K562 (cell line): ENCODE results near the gene GATA5. TPM values are rescaled to one million over a fixed set of nuclear protein-coding genes. Genes with fewer than 3 reads are reported as not detected.

Experiments used
- ATAC-seq: fragments of 200-7000 bp; cut with Tn5 transposase; 3 replicates; pipeline ENCODE4 v1.9.1; 2020; ENCODE audit warnings: moderate library complexity
- BruUV-seq: library from RNA; stranded (reverse); fragments of 400-500 nt; replicated peaks from 2 replicates; lab custom pipeline; 2021; lab: Mats Ljungman, UMichigan
- CTCF ChIA-PET: fragments of 300-600 bp; formaldehyde crosslinking; extraction: SDS; loops from one replicate; lab custom pipeline; 2021; ENCODE audit warnings: low intra/inter-chr PET ratio; lab: Yijun Ruan, JAX
- POLR2A ChIA-PET: fragments of 300-600, 350-650 bp; sonication (Branson Sonifier 250); formaldehyde crosslinking; extraction: SDS; loops from one replicate; lab custom pipeline; 2021; ENCODE audit warnings: antibody characterized with exemption, inconsistent platforms; lab: Yijun Ruan, JAX
- DNase-seq, 4 experiments: peaks; one replicate each; pipeline versions ENCODE4 v3.0.0 to v3.0.0-alpha.2; 2011 to 2018; ENCODE audit warnings: low spot score in 3 of 4, mixed read lengths in 3 of 4; ENCODE audit errors: extremely low read depth in 1 of 4
- FAIRE-seq: peaks from 2 replicates; lab custom pipeline; 2011; peaks lifted over from hg19 to GRCh38; lab: Jason Lieb, UNC
- H2AFZ ChIP-seq: 2 replicates; pipeline ENCODE4 v1.6.0; 2011; ENCODE audit warnings: low read depth, low read length, control low read depth, inconsistent platforms
- H3K27ac ChIP-seq: fragments of 200-600 bp; 3 replicates; pipeline ENCODE4 v1.8.0; 2011; ENCODE audit warnings: low read depth, mild to moderate bottlenecking, control low read depth, inconsistent platforms, low read length, moderate library complexity, mixed read lengths; ENCODE audit errors: extremely low read depth
- H3K27me3 ChIP-seq, 2 experiments: fragments of 300-600 bp in 1 of 2; 2 replicates in 1 of 2; 3 replicates in 1 of 2; pipeline versions ENCODE4 v1.6.0 to v1.8.0; 2011; ENCODE audit warnings: inconsistent platforms in 2 of 2, low read length in 2 of 2, mild to moderate bottlenecking in 1 of 2, mixed read lengths in 1 of 2, moderate library complexity in 1 of 2; ENCODE audit not compliant: control insufficient read depth in 2 of 2, insufficient read depth in 2 of 2
- H3K36me3 ChIP-seq: fragments of 300-600 bp; 3 replicates; pipeline ENCODE4 v1.8.0; 2011; ENCODE audit warnings: mild to moderate bottlenecking, low read length, inconsistent platforms; ENCODE audit not compliant: control insufficient read depth, insufficient read depth
- H3K4me1 ChIP-seq, 2 experiments: fragments of 200-600 bp in 1 of 2; replicated peaks in 1 of 2; 2 replicates in 1 of 2; 3 replicates in 1 of 2; pipeline versions ENCODE4 v1.5.1 to v1.8.0; 2011; ENCODE audit warnings: inconsistent platforms in 2 of 2, low read length in 2 of 2, mild to moderate bottlenecking in 1 of 2, mixed read lengths in 1 of 2, moderate library complexity in 1 of 2; ENCODE audit not compliant: control insufficient read depth in 2 of 2, insufficient read depth in 2 of 2
- H3K4me2 ChIP-seq: 2 replicates; pipeline ENCODE4 v1.6.1; 2011; ENCODE audit warnings: low read length, control low read depth, inconsistent platforms, mixed read lengths; ENCODE audit not compliant: insufficient read depth
- H3K4me3 ChIP-seq: fragments of 200-600 bp; sonication (generic), shearing (Covaris generic); 2 replicates; pipeline ENCODE4 v1.5.1; 2016; ENCODE audit warnings: control low read depth, inconsistent platforms
- H3K79me2 ChIP-seq: fragments of 200-600 bp; 3 replicates; pipeline ENCODE4 v1.8.0; 2011; ENCODE audit warnings: low read length, inconsistent platforms; ENCODE audit not compliant: control insufficient read depth, insufficient read depth
- H3K9ac ChIP-seq, 2 experiments: 2 replicates each; pipeline versions ENCODE4 v1.6.0 to v1.6.1; 2011; ENCODE audit warnings: low read depth in 2 of 2, low read length in 2 of 2, control low read depth in 1 of 2, inconsistent platforms in 1 of 2, mild to moderate bottlenecking in 1 of 2, mixed read lengths in 1 of 2; ENCODE audit not compliant: insufficient read depth in 1 of 2
- H3K9me1 ChIP-seq: one replicate; pipeline ENCODE4 v1.6.0; 2011; ENCODE audit warnings: inconsistent platforms, mild to moderate bottlenecking, low read length, moderate library complexity; ENCODE audit not compliant: control insufficient read depth, insufficient read depth
- H3K9me3 ChIP-seq: replicated peaks from 2 replicates; pipeline ENCODE4 v1.5.1; 2011; ENCODE audit warnings: low read depth, low read length, inconsistent platforms; ENCODE audit not compliant: control insufficient read depth, insufficient read depth
- H4K20me1 ChIP-seq: replicated peaks from 2 replicates; pipeline ENCODE4 v1.6.1; 2011; ENCODE audit warnings: low read length, inconsistent platforms, mixed read lengths; ENCODE audit not compliant: control insufficient read depth, insufficient read depth
- ASH1L ChIP-seq: fragments of 450-650 bp; IDR thresholded peaks from 2 replicates; pipeline ENCODE4 v1.6.1; 2018; ENCODE audit warnings: borderline replicate concordance, mild to moderate bottlenecking, low read depth; ENCODE audit not compliant: partially characterized antibody
- HMG20B ChIP-seq: fragments of 250-450 bp; sonication (Bioruptor Pico); IDR thresholded peaks from 2 replicates; pipeline ENCODE4 v1.5.0; 2021; ENCODE audit warnings: mild to moderate bottlenecking
- HNRNPK ChIP-seq: fragments of 200-400 bp; formaldehyde crosslinking; IDR thresholded peaks from one replicate; pipeline ENCODE4 v1.6.1; 2018; ENCODE audit warnings: mild to moderate bottlenecking, low read depth, low read length; ENCODE audit not compliant: poor library complexity, severe bottlenecking
- MTA2 ChIP-seq: fragments of 450-650 bp; IDR thresholded peaks from 2 replicates; pipeline ENCODE4 v1.6.1; 2016; ENCODE audit warnings: low read depth
- SMARCB1 ChIP-seq: IDR thresholded peaks from 2 replicates; pipeline ENCODE4 v1.6.1; 2011; ENCODE audit warnings: improper control_type of control experiment, low read depth; ENCODE audit not compliant: insufficient read length
- SNIP1 ChIP-seq: fragments of 450-650 bp; IDR thresholded peaks from 2 replicates; pipeline ENCODE4 v1.7.1; 2017; ENCODE audit warnings: low read depth, mild to moderate bottlenecking
- SREBF1 ChIP-seq: fragments of 150-350 bp; IDR thresholded peaks from 2 replicates; pipeline ENCODE4 v1.6.1; 2014; ENCODE audit warnings: antibody characterized with exemption, low read depth, low read length, borderline replicate concordance
- TAF1 ChIP-seq: IDR thresholded peaks from 2 replicates; pipeline ENCODE4 v1.6.1; 2011; ENCODE audit warnings: mild to moderate bottlenecking, low read length, moderate library complexity; ENCODE audit not compliant: insufficient read depth, control insufficient read depth, severe bottlenecking; ENCODE audit errors: extremely low read depth
- ZFP36 ChIP-seq: fragments of 150-350 bp; IDR thresholded peaks from 2 replicates; pipeline ENCODE4 v1.6.1; 2018; ENCODE audit warnings: low read length, low read depth; ENCODE audit not compliant: partially characterized antibody
- whole genome bisulfite sequencing: fragments of 100-300 bp; shearing (Covaris generic); methylation state at CpG from one replicate; pipeline ENCODE4 v1.1.6; 2016; ENCODE audit warnings: low coverage, mixed read lengths; ENCODE audit not compliant: insufficient coverage; ENCODE audit errors: missing lambda C conversion rate; 5-methylcytosine and 5-hydroxymethylcytosine counted together
- in situ Hi-C: fragments of 300-500 bp; cut with MboI; formaldehyde crosslinking; loops from 4 replicates; pipeline ENCODE4 v1.15.0; 2018; ENCODE audit warnings: inconsistent platforms, mixed read lengths
- intact Hi-C: fragments of 100-400 bp; cut with micrococcal nuclease; formaldehyde crosslinking; loops from 2 replicates; pipeline ENCODE4 v1.14.2; 2022
- polyA plus RNA-seq, 8 experiments: library from polyadenylated mRNA; depleted of rRNA in 4 of 8; stranded (reverse) in 5 of 8; unstranded in 3 of 8; fragments of >200 nt; fragmentation: Nextera tagmentation in 2 of 8; fragmentation: Illumina TruSeq in 1 of 8; extraction: Ambion mirVana in 2 of 8; extraction: Trizol in 1 of 8; gene quantifications; 2 replicates each; pipeline versions ENCODE4 v1.2.1 to v1.2.3, GENCODE V29; 2011 to 2014; ENCODE audit warnings: inconsistent platforms in 1 of 8, missing spikeins in 1 of 8
- total RNA-seq, 7 experiments: library from RNA; depleted of rRNA in 6 of 7; stranded (reverse); fragments of >200 nt in 6 of 7; fragmentation: Illumina TruSeq in 2 of 7; extraction: Trizol in 2 of 7; gene quantifications; 2 replicates each; pipeline versions ENCODE4 v1.2.1 to v1.2.3, GENCODE V29; 2011 to 2021; ENCODE audit warnings: low replicate concordance in 1 of 7
- TF ChIP-seq, protein P1 (sequence below), 3 experiments: fragments of 200-800 bp in 1 of 3; fragments of 250-450 bp in 1 of 3; fragments of 450-650 bp in 1 of 3; sonication (Bioruptor Pico) in 1 of 3; sonication (Bioruptor generic) in 1 of 3; formaldehyde crosslinking in 1 of 3; IDR thresholded peaks; 2 replicates each; pipeline versions ENCODE4 v1.6.1 to v1.8.0; 2016 to 2022; ENCODE audit warnings: mild to moderate bottlenecking in 2 of 3, missing genetic modification characterization in 2 of 3, missing compliant biosample characterization in 1 of 3, moderate library complexity in 1 of 3

GATA5 gene
- total and polyA plus RNA-seq, 9 of the 15 experiments (the other 6 are each of a cell fraction or from before 2014, with no cell fraction given) = 0.09 to 0.57 (median 0.20) TPM; not detected in 3

GRCh38 chr20:62470459-62470858 is 5.3 kb downstream of the GATA5 start:
- POLR2A ChIA-PET = interaction anchor here (0.6 to 2.5 kb wide), 2 partner anchors 11 to 352 kb away, joined by 3 to 8 read pairs; no protein-coding TSS in a partner anchor
- H3K4me1 ChIP-seq = peaks cover 0 to 65% of the 10 kb centered on the region in 2 experiments; a peak in 2 of 5 replicates
- intact Hi-C loops = no loop called here
- H2AFZ ChIP-seq = no peak overlapping the region
- no peaks in the 10 kb centered on the region for H3K9me1 ChIP-seq
- no peak for ATAC-seq
- no peak overlapping the region for H3K4me2 ChIP-seq
- FAIRE-seq = no peak
- H4K20me1 ChIP-seq = no peaks in the 10 kb centered on the region; the same call in 1 of the 2 replicates
- H3K9me3 ChIP-seq = no peaks in the 10 kb centered on the region
- TF ChIP-seq HNRNPK (no peak), SREBF1 (no peak), ASH1L (no peak), ZFP36 (no peak), SMARCB1 (no peak), SNIP1 (no peak), MTA2 (no peak), HMG20B (CRISPR knock-in tag) (no peak), TAF1 (no peak)
- TF ChIP-seq, protein P1, sequence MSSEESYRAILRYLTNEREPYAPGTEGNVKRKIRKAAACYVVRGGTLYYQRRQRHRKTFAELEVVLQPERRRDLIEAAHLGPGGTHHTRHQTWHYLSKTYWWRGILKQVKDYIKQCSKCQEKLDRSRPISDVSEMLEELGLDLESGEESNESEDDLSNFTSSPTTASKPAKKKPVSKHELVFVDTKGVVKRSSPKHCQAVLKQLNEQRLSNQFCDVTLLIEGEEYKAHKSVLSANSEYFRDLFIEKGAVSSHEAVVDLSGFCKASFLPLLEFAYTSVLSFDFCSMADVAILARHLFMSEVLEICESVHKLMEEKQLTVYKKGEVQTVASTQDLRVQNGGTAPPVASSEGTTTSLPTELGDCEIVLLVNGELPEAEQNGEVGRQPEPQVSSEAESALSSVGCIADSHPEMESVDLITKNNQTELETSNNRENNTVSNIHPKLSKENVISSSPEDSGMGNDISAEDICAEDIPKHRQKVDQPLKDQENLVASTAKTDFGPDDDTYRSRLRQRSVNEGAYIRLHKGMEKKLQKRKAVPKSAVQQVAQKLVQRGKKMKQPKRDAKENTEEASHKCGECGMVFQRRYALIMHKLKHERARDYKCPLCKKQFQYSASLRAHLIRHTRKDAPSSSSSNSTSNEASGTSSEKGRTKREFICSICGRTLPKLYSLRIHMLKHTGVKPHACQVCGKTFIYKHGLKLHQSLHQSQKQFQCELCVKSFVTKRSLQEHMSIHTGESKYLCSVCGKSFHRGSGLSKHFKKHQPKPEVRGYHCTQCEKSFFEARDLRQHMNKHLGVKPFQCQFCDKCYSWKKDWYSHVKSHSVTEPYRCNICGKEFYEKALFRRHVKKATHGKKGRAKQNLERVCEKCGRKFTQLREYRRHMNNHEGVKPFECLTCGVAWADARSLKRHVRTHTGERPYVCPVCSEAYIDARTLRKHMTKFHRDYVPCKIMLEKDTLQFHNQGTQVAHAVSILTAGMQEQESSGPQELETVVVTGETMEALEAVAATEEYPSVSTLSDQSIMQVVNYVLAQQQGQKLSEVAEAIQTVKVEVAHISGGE (CRISPR knock-in tag; IDR thresholded peaks at IDR 0.05) = no peak
- TF ChIP-seq, all 486 proteins: peak for 0
- Histone ChIP-seq H3K9ac (no peak overlapping the region), H3K27ac (no peak overlapping the region), H3K27me3 (peaks cover 8 to 51% of the 10 kb centered on the region in 2 experiments; a peak in 4 of 5 replicates), H3K79me2 (no peaks in the 10 kb centered on the region), H3K4me3 (no peak overlapping the region), H3K36me3 (no peaks in the 10 kb centered on the region)
- 20% methylated on average over 10 of the region's 12 CpGs for WGBS
- no peak for DNase-seq
- CTCF ChIA-PET = no interaction called here
- BruUV-seq = no TSS peak
- in situ Hi-C loops = no loop called here
